Activated CD4-positive, alpha-beta T cell treated with anti-CD3 and anti-CD28 coated beads, Interleukin-2, amount 50 U/mL, for 16 hours (primary cell): ENCODE results near the gene C4orf50.
"Not testable (repeated sequence)": the region's sequence is repeated elsewhere in the genome, so short reads cannot be mapped to it uniquely, and the experiment has no call there.

ENCODE experiments used
- DNase-seq: peaks from one replicate; pipeline ENCODE4 v3.0.0-alpha.2; 2020

Gene C4orf50

DNA sequence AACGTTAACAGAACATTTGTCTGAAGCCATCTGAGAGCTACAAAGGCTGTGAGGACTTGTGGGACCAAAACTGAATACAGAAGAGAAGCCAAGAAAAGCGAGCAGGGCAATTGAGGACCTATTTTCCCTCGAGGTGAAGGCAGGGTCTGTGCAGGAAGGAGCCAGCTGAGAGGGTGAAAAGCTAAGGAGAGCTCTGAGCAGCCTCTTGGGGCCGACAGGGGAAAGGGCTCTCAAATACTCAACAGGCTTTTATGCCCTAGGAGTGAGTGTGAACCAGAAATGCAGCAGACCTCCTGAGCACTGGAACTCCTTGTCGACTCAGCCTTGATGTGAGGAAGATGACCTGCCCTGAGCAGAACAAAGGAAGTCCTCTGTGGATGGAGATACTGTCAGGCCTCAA lies 54.2 kb downstream of the C4orf50 start:
- DNase-seq: no peak

DNA sequence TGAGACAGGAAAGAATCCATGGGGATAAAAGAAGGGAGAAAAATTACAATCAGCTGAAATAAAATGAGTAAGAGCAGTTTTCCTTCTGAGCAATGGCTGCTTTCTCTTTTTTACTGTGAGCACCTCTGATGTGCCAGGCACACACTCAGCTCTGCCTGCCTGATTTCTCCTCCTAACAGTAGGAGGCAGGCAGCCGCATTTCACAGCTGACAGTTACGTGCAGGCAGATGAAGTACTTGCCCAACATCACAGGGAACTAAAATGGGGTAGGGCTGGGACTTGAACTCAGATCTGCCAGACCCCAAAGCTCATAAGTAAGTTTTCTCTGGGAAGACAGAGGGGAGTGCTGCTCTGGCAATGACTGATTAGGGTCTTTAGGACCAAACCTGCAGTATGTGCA lies 54.6 kb downstream of the C4orf50 start:
- DNase-seq: no peak

DNA sequence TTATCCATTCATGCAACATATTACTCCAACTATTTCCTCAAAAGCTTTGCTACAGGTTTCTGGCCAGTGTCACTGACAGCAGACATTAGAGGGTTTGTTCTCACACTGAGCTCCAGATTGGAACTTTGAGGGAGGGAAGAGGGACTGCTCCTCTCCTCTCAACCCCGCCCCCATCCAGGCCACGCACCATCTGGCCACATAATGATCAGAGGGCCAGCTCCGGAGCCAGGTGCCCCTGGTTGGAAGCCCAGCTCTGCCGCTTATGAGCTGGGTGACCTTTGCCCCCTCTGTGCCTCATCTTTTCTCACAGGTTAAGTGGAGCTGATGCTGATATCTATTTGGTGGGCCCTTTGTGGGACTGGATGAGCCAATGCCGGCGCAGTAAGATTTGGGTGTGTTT lies 55.8 kb downstream of the C4orf50 start:
- DNase-seq: no peak

DNA sequence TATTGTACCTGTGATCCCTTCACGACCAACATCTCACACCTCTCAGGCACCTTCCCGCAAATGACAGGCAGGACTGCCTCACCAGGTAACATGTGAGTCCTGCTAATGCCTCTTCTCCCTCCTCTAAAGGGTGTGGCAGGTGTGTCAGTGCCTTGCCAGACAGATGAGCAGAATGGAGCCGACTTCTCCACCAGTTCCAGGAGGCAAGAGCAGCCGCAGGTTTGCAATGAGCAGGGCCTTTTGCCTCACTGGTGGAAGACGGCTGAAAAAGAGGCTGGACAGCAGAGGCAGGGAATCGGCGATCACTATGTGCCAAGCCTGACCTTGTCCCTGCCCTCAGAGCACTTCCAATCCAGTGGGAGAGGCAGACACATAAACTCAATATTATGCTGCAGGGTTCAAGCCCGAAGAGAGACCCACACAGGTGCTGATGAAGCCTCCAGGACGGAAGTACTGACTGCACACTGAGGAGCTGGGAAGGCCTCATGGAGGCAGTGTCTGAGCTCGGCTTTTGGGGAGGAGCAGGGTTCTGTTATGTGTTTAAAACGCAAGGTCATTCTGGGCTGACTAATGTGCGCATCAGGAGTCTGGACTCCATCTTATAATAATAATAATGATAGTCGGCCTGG lies 57.9 kb downstream of the C4orf50 start:
- DNase-seq: no peak

DNA sequence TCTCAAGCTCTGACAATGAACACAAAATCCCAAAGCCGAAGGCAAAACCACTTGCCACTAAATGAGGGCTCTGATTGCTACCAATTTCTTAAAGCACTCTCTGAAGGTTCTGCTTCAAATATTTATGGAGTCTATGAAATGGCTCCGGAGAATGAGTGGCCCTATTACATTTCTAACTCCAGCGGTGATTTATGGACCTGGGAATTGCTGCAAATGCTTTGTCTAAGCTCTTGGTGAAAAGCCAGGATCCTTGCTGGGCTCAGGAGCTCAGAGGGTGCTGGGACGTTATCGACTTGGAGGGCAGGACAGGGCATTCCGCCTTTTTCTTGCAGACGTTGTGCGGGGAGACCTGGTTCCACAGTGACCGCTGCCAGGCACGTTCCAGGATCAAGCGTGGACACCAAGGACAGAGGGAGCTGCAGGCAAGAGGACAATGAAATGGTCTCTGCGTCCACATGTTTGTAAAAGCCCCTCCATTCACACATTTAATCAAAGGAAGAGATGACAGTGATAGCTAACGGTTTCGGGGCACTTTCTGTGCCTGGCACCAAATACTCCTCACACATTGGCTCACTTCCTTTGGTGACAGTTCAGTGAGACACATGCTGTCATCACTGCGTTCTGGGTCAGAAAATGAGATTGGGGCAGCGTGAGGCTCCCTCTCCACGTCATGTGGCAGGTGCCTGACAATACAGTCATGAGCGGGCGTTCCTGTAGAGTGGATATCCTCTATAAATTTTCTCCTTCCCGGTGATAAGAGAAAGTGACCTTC lies 58.8 kb downstream of the C4orf50 start:
- no peak for DNase-seq

DNA sequence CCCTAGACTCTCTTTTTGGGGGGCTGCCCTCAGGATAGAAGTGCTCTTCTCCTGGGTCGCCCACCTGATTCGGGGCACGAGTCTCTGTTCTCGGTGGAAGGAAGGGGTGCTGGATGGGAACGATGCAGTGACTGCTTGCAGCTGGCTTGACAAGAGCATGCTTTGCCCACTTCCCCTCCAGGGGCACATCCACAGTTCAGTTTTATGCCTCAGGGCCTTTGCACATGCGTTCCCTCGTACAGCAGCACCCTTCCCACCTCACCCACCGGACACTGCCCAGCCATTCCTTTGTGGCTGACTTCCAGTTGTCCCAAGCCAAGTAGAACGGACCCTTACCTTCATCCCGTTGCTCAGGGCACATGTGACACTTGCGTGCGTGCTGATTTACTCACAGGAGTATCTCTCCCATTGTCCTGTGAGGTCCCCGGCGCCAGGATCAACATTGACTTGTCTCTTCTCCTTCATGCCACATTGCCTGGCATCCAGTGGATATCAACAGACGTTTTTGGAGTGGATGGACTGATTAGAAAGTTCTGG lies 60.0 kb downstream of the C4orf50 start:
- DNase-seq: no peak

DNA sequence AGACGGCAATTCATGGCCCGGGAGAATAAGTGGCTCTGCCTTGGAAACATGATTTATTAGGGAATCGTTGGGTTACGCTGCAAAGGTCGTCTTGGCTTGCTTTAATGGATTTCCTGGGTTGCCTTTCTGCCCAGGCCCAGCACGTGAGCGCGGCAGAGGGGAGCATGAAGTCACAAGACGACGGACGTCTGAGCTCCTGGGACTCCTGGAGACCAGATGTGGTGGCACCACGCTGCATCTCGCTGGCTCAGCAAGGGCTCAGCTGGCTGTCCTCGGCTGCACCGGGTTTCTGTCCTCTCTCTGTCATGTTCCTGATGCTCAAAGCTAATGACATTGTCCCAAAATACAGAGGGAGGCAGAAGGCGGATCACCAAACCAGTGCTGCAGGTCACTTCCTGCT lies 61.2 kb downstream of the C4orf50 start:
- no peak for DNase-seq

DNA sequence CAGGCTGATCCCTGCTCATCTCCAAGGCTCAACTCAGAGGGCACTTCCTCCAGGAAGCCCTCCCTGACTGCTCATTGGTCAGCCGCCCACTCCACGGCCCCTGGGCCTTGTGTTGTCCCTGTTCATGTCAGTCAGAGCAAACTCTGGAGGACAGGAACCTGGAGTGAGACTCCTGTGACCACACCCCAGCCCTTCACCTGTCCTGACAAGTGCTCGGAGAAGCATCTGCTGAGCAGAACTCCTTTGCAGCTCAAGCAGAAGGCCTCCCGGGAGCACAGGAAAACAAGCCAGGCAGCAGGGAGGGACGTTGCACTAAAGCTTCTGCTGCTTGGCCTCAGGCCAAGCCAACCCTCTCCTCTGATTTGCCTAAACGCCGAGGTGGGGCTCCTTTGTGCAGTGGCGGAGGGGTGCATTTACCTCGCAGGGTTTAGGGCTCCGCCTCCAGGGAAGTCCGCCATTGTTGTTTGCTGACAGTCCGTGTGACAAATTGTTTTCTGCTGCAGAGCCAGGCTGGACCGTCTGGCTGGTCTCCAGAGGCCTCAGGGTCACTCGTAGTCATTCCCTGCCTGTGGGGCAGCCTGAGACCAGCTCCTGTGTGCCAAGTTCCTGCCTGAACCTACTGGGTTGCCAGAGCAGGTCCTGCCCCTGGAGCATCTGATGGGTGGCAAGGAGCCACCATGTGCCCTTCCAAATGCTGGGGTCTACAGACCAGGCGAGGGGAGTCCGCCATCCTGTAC lies 61.8 kb downstream of the C4orf50 start:
- no peak for DNase-seq

DNA sequence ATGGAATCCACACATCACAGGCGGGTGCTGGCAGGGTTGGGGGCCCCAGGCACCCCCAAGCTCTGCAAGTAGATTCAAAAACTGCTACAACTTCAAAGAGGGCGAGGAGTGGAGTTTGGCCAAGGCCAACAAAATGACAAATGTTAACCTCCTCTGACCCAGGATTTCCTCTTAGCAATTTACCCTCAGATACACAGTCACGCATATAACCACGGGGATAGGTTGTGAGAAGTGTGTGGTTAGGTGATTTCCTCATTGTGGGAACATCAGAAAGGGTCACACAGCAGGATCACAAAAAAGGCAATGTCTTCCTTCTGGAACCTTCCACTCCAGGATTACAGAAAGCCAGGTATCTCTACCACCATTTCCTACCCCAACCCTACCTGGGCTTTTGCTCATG lies 62.4 kb downstream of the C4orf50 start:
- no peak for DNase-seq

DNA sequence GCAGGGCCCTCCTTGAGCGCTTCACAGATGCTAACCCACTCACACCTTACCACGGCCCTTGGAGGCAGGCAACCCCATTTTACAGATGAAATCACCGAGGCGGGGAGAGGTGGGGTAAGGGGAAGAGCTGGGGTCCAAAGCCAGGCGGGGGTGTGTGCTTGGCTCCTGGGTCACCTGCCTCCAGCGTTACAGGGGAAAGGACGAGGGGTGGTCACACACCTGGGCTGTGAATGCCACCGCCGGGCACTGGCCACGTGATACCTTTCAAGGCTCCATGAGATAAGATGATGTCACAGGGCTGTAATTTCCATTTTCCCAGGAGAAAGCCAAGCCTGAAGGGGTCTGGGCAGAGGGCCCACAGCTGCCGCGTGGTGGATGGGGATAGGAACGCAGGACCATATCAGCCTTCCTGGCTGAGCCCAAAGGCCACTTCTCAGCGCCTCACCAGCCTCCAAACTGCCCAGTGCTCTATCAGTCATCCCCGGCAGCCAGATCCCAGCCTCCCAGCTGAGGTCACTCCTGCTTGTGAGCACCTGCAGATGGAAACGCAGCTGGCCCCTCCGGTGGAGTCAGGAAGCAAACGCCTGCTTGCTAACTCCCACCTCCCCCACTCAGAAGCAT lies 62.9 kb downstream of the C4orf50 start:
- no peak for DNase-seq

DNA sequence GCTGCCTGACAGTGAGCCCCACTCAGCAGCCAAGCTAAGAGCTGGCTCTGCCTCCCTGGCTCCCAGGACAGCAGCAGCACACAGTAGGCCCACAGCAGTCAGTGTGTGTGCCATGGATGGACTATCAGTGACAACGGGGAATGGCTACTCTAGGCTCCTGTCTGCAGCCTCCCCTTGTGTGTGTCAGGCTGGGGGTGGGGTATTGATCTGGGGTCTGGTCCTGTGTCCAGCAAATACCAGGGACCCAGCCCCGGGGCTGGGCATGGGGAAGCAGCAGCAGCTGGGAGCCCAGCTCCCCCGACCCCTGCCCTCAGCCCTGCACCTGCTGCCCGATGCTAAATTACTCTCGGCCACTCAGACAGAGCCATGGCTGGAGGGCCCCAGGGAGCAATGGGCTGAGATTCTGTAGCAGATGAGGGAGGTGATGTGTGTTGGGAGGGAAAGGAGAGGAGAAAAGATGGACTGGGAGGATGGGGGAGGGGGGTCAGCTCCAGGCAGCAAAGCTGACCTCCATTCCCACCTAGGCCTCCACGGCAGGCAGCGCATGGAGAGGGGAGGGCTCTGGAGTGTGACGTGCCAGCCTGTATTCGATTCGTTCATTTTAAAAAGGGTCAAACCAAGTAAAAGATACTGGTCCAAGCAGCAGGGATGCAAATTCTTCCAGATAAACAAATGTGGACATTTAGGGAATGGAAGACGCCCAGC lies 64.0 kb downstream of the C4orf50 start:
- no peak for DNase-seq

DNA sequence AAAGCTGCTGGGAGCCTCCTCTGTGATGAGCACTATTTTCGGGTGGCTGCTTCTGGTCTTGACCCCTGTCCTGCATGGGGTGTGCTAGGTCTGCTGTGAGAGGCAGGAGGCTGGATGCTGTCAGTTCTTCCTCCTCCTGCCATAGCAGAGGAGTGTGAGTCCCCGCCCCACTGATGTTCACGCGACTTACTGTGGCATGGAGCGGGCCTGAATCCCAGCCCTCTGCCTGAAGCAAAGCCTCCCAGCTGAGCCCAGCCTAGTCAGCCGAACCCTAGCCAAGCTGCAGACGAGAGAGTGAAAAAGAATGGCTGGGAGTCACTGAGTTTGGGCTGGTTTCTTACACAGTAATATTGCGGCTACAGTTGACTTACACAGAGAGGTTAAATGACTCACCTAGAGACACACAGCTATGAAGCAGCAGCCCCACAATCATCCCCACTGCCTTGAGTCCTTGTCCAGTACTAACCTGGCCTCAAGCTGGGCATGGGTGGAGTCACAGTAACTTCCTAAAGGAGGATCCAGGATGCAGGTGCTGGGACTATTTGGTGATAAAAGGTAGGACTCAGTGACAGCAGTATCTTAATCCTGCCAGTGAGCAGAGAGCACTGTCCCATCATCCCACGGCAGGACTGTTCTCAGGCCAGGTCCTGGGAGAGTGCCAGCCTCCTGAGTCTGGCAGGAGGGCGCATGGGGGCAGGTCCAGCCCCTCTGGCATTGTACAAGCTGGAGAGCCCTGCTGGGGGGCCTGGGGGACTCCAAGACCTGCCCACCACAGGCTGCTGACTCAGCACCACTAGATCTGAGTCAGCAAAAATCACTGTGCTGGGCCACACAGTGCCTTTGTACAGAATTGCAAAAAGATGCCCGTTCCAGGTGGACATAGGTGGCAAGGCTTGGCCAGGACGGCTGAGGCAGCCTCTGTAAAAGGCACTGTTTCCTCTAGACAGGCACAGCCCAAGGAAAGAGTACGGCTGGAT lies 65.0 kb downstream of the C4orf50 start:
- DNase-seq: no peak

DNA sequence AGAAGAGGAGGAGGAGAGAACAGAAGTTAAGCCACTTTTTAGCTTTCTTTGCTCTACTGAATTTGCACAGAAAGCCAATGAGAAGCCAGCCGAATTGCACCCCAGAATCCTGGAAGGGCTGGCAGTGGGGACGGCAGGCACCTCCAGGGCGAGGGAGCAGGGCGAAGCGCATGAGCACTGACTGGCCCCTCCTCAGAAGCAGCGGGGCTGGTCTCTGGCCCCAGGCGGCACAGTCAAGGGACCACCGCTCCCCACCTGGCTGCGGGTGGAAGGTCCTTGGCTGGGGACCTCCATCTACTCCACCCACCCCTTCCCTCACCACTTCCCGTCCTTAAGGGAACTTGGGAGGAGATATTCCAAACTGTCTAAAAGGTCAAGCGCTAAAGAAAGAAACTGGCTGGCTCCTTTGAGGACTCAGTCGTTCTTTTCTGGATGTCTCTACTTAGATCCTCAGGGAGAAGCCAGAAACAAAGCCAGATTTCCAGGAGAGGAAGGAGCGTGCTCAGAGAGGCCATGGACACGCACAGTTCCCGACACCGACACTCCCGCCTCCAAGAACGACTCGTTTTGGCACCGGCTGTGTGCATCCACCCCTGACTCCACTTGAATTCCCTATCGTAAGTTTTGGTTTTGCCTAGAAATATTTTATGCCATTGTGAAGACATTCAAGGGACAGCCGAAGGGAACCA lies 65.8 kb downstream of the C4orf50 start:
- DNase-seq: no peak

DNA sequence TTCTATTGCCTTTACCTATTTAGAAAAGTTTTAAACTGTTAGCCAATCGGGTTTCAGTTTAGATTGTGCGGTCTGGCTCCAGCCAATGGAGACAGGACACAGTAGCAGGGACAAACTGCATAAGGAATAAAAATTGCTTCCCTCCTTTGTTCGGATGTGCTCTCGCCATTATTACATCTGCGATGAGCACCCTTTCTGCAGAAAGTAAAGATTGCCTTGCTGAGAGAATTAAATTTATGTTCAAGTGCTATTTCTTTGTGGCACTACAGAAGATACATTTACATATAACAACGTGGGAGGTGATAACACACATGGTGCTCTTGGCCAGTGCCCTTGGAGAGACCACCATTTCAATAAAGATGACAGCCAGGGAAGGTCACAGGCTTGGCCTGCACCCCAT lies 71.6 kb downstream of the C4orf50 start:
- DNase-seq: not testable (repeated sequence)

DNA sequence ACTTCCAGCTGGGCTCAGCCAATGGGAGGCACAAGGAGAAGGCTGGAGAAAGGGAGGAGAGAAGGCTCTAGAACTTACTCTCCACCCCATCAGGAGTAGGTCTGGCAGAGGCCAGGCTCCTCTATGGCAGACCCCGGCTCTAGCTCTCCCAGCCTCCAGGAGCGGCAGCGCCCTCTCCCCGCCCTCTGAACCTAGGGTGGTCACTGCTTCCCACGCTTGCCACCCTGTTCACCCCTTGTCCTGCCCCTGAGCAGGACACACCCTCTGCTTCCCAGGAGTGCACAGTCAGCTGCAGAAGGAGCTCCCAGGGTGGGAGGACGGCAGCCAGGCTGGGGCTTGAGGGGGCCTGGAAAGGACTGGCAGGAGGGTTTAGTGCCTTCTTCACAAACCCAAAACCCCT lies 72.3 kb downstream of the C4orf50 start:
- DNase-seq: no peak

DNA sequence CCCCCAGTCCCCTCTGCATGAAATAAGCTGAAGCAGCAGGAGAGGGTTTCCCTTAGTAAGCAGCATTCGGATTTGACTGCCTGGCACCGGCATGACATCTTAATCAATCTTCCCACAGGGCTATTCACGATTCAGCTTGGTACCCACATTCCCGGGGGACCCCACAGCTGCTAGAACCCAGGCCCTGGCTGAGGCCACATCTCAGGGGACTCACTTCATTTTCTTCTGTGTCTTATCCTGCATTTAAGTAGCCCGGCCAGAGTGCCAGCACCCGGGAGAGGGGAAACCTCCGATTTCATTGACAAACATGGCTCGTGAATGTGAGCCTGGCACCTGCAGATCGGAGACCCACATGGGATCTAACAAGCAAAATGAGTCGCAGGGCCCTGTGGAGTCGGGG lies 73.1 kb downstream of the C4orf50 start:
- DNase-seq: no peak

DNA sequence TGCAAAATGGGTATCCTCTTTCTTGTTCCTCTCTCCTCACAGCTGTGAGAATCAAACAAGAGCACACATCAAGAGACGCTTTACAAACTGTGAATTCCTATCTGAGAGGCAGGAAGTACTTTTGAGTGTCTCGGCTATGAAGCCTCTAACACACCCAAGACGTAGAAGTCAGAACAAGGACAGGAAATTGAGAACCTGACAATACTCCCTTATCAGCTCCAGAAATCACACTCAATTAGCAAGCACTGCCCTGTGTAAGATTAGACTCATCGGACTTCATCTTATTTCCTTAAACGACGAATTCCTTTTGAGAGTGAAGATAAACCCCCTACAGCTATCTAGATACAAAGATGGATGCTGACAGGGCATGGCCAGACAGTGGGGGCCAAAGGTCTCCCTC lies 74.7 kb downstream of the C4orf50 start:
- DNase-seq: no peak

DNA sequence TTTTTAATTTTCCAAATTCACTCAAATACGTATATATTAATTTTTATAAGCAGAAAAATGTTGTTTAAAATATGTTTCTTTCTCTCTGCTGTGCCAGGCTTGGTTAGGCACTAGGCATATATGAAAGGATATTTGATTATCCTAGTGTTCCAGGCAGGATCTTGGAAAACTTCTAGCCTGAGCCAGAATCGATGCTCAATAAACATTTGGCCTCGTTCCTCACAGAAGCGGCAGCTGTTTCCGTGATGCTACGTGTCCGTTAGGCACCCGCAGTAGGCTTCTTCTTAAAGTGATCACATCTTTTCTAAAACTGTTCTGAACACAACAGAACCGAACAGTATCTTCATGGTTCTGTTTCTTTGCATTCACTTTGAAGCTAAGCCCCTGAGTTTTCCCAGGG lies 75.3 kb downstream of the C4orf50 start:
- DNase-seq: no peak

DNA sequence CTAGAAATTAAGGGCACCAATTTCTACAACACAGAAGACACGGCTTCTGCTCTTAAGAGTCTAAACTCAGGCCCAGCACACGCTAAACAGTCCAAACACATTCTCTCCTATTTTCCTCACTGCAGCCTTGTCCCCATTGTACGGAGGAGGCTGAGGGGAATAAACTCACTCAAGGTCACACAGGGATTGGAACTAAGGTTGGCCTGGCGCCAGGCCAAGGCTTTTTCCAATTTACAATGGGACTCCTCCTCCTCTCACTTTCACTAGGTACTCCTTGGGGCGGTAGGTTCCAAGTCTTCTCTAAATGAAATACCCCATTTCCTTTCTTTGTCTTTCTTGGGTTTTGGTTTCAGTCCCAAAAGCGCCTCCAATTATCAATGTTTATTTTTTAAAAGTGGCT lies 76.6 kb downstream of the C4orf50 start:
- no peak for DNase-seq

DNA sequence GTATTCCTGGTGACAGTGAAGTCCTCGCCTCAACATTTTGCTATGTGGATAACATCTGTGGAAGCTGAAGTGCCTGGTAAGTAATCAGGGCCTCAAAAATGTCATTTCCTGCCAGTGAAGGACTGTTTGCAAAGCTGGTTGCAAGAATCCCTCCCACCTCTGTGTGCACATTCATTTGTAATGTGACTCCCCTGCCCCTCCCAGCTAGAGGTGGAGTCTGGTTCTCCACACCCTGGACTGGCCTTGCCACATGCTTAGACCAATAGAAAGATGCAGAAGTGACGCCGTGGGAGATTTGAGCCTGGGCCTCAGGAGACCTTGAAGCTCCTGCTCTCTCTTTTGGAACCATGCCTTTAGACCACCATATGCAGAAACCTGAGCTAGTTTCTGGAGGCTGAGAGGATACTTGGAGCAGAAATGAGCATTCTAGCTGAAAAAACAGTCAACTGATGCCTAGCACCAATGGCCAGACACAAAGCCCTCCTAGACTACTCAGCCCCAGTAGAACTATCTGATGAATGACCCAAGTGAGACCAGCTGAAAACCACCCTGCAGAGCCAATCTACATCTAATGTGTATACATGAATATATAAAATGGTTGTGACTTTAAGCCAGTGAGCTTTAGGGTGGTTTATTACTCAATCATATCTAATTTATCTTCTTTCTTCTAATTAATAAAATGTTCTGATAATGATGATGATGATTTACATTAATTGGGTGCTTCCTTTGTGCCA lies 77.6 kb downstream of the C4orf50 start:
- DNase-seq: no peak
